ENCODE data around the gene MDFI. TPM values are rescaled to one million over a fixed set of nuclear protein-coding genes. Genes with fewer than 3 reads are reported as not detected.
A peak's percentile ranks its signal among the peaks of the same experiment; 100 is the strongest.

The MDFI gene
- total and polyA plus RNA-seq, 5 donors from 2014 or later = not detected

GRCh38 chr6:41684311-41685180, 46.3 kb downstream of the MDFI start:
- Mint-ChIP-seq H3K4me3 (no peak overlapping the region), H3K27me3 (no peaks in the 10 kb centered on the region), H3K27ac (no peak overlapping the region), H3K36me3 (peaks cover 3% of the 10 kb centered on the region), H3K9me3 (peaks cover 0 to 2% (median 0%) of the 10 kb centered on the region in 7 donors), H3K4me1 (peaks cover 0 to 17% (median 7%) of the 10 kb centered on the region in 4 donors)
- H3K27me3 ChIP-seq (ENCODE audit: control insufficient read depth, insufficient read depth, low read length) = no peaks in the 10 kb centered on the region
- ATAC-seq (ENCODE audit: low read depth in 2 of 2) = no peak
- H3K27ac ChIP-seq (ENCODE audit: insufficient read depth, low read length, poor library complexity, severe bottlenecking) = no peak overlapping the region
- H3K4me3 ChIP-seq (ENCODE audit: low read depth, low read length) = no peak overlapping the region
- peaks cover 6% of the 10 kb centered on the region for H3K36me3 ChIP-seq (ENCODE audit: control insufficient read depth, insufficient read depth, low read length)
- H3K4me1 ChIP-seq (ENCODE audit: control insufficient read depth, insufficient read depth, low read length, poor library complexity, severe bottlenecking) = peaks cover 20% of the 10 kb centered on the region
- no peaks in the 10 kb centered on the region for H3K9me3 ChIP-seq (ENCODE audit: control insufficient read depth in 2 of 2, low read length in 2 of 2)
- no peak for DNase-seq

DNA sequence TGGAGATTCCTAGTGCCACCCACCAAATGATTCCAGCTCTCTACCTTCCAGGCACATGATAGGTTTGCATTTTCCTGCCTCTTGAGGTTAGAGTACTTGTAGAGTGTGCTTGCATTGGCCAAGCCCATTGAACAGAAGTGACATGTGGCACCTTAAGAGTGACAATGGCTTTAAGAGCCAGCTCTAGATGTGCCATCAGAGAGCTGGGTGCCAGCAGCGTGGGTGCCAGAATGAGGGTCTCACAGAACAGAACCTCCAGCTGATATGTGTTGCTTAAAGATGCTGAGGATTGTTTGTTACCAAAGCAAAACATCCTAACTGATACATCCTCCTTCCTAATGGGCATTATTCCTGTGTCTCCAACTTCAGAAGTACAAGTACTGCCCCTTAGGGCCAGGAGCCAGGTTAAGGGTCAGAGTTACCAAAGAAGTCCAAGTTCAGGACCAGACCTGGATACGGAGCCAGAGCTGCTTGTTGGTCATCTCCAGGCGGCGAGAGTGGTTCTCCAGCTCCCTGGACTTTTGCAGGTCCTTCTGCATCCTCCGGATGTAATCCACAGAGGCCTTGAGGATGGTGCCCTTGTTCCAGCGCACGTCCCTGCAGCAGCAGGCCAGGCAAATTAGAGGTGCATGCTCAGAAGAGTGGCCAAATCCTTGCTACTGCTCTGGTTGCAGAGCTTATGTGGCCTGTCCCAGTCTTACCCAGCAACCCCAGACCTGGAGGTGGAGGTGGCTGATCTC, 47.5 kb downstream of the MDFI start:
- ATAC-seq (ENCODE audit: low read depth in 2 of 2) = no peak
- H3K27me3 Mint-ChIP-seq = no peaks in the 10 kb centered on the region
- peaks cover 20% of the 10 kb centered on the region for H3K4me1 ChIP-seq (ENCODE audit: control insufficient read depth, insufficient read depth, low read length, poor library complexity, severe bottlenecking)
- no peaks in the 10 kb centered on the region for H3K27me3 ChIP-seq (ENCODE audit: control insufficient read depth, insufficient read depth, low read length)
- H3K9me3 Mint-ChIP-seq = peaks cover 0 to under 1% (median 0%) of the 10 kb centered on the region in 7 donors
- no peak for DNase-seq
- peaks cover 0 to 17% (median 7%) of the 10 kb centered on the region in 4 donors for H3K4me1 Mint-ChIP-seq
- H3K9me3 ChIP-seq (ENCODE audit: control insufficient read depth in 2 of 2, low read length in 2 of 2) = no peaks in the 10 kb centered on the region
- no peak overlapping the region for H3K27ac Mint-ChIP-seq
- no peak overlapping the region for H3K27ac ChIP-seq (ENCODE audit: insufficient read depth, low read length, poor library complexity, severe bottlenecking)
- H3K4me3 Mint-ChIP-seq = no peak overlapping the region
- H3K36me3 ChIP-seq (ENCODE audit: control insufficient read depth, insufficient read depth, low read length) = peaks cover 8% of the 10 kb centered on the region
- H3K36me3 Mint-ChIP-seq = peaks cover 8% of the 10 kb centered on the region
- H3K4me3 ChIP-seq (ENCODE audit: low read depth, low read length) = no peak overlapping the region

DNA sequence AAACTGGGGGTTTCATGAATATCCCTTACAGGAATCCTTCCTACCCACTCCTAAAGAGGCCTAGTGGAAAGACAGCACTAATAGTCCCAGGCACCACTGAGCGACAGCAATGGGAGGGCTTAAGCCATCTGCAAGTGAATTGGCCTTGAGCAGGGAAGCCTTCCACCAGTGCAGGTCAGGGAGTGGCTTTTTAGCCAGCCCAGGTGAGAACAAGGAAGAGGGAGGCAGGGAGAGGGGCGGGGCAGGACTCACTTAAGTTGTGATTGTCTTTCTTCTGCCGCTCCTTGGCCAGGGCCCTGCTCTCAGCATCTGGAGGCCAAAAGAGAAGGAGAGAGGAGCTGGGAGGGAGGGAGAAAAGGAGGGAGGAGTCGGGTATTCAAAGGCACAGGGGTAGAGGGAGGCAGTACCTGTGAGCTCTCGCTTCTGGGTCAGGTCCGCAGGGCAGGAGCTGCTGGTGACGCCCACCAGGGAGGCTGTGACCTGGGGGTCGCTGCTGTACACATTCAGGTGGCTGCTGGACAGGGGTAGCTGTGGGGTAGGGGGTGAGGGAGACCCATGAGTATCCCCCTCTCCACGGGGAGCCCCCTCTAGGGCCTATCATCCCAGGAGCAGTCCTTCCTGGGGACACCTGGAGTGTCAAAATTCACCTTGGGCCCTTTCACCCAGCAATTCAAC, 49.4 kb downstream of the MDFI start:
- no peak overlapping the region for H3K4me3 Mint-ChIP-seq
- Histone ChIP-seq H3K9me3 (ENCODE audit: control insufficient read depth in 2 of 2, low read length in 2 of 2) (no peaks in the 10 kb centered on the region), H3K4me3 (ENCODE audit: low read depth, low read length) (no peak overlapping the region), H3K4me1 (ENCODE audit: control insufficient read depth, insufficient read depth, low read length, poor library complexity, severe bottlenecking) (peaks cover 13% of the 10 kb centered on the region), H3K36me3 (ENCODE audit: control insufficient read depth, insufficient read depth, low read length) (peaks cover 8% of the 10 kb centered on the region), H3K27me3 (ENCODE audit: control insufficient read depth, insufficient read depth, low read length) (no peaks in the 10 kb centered on the region), H3K27ac (ENCODE audit: insufficient read depth, low read length, poor library complexity, severe bottlenecking) (no peak overlapping the region)
- ATAC-seq (ENCODE audit: low read depth in 2 of 2) (no peak), DNase-seq (no peak)
- peaks cover 17% of the 10 kb centered on the region for H3K36me3 Mint-ChIP-seq
- H3K4me1 Mint-ChIP-seq = peaks cover 0 to 9% (median 4%) of the 10 kb centered on the region in 4 donors
- peak overlapping the region in 2 of 3 donors; percentile 72 to 81 for H3K27ac Mint-ChIP-seq
- no peaks in the 10 kb centered on the region for H3K9me3 Mint-ChIP-seq
- H3K27me3 Mint-ChIP-seq = no peaks in the 10 kb centered on the region

DNA sequence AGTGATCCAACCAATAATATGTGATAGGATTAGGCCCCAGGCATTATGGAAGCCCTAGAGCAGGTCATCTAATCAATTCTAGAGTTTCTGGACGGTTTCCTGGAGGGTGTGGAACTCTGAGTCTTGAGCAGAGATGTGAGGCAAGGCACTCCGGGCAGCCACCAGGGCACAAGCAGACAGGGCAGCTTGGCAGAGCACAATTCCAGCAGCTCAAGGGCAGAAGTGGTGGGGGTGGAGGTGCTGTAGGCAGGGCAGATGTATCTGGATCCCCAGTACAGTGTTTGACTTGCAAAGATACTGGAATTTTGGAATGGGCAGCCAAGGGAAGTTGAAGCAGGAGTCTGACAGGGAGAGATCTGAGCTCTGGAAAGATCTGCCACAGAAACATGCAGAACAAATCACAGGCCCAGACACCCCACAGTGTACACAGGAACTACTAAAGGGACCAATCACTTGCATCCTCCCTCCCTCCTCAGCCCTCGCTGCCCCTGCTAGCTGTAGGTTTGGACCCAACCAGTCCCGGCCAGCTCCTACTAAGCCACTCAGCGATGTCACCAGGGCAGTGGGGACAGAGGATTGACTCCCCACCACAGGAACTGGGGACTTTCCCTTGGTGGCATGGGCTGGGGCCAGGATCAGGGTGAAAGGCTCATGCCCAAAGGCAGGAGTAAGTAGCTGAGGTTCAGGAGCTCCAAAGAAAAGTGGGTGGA, 50.1 kb downstream of the MDFI start:
- peaks cover 5% of the 10 kb centered on the region for H3K4me1 ChIP-seq (ENCODE audit: control insufficient read depth, insufficient read depth, low read length, poor library complexity, severe bottlenecking)
- Mint-ChIP-seq H3K9me3 (no peaks in the 10 kb centered on the region), H3K27ac (peak overlapping the region; percentile 33 to 81 (median 72)), H3K36me3 (peaks cover 17% of the 10 kb centered on the region), H3K27me3 (no peaks in the 10 kb centered on the region), H3K4me3 (no peak overlapping the region), H3K4me1 (peaks cover 0 to 7% (median 2%) of the 10 kb centered on the region in 4 donors)
- no peaks in the 10 kb centered on the region for H3K9me3 ChIP-seq (ENCODE audit: control insufficient read depth in 2 of 2, low read length in 2 of 2)
- no peak overlapping the region for H3K27ac ChIP-seq (ENCODE audit: insufficient read depth, low read length, poor library complexity, severe bottlenecking)
- no peak for DNase-seq
- H3K4me3 ChIP-seq (ENCODE audit: low read depth, low read length) = no peak overlapping the region
- peaks cover 8% of the 10 kb centered on the region for H3K36me3 ChIP-seq (ENCODE audit: control insufficient read depth, insufficient read depth, low read length)
- no peaks in the 10 kb centered on the region for H3K27me3 ChIP-seq (ENCODE audit: control insufficient read depth, insufficient read depth, low read length)
- no peak for ATAC-seq (ENCODE audit: low read depth in 2 of 2)

DNA sequence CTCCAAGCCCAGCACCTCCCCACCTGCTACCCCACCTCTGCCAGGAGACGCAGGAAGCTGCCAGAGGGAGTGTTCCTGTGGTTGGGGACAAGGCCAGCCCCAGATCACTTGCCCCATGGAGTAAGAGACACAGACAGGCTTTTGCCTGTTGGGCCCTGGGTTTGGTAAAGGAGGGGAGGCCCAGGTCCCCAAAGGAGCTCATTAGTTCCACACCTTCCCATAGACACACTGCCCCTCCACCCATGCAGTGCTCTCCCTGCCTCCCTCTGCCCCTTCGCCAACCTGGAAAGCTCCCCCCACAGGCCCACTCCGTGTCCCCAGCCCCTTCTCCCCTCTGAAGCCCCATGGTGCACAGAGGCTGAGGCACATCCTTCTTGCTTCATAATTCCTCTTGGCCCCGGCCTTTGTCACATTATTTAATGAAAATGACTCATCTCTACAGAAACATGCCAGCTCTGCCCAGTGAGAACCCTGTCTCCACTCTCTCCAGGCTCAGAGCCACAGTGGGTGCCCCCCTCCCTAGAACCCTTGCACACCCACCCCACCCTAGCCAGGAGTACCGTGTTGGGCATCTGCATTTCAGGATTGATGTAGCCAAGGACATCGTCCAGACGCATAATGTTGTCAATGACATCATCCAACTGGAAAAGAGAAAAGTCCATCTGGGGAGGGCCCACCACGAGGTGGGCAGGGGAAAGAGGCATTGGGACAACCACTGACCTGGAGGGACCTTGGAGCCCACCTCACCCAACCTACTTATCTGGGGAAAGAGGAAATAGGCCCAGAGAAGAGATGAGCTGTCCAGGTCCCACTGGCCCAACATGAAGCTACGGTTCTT, 51.1 kb downstream of the MDFI start:
- Histone ChIP-seq H3K9me3 (ENCODE audit: control insufficient read depth in 2 of 2, low read length in 2 of 2) (no peaks in the 10 kb centered on the region), H3K27me3 (ENCODE audit: control insufficient read depth, insufficient read depth, low read length) (no peaks in the 10 kb centered on the region), H3K27ac (ENCODE audit: insufficient read depth, low read length, poor library complexity, severe bottlenecking) (no peak overlapping the region), H3K4me1 (ENCODE audit: control insufficient read depth, insufficient read depth, low read length, poor library complexity, severe bottlenecking) (no peaks in the 10 kb centered on the region), H3K4me3 (ENCODE audit: low read depth, low read length) (no peak overlapping the region), H3K36me3 (ENCODE audit: control insufficient read depth, insufficient read depth, low read length) (peaks cover 8% of the 10 kb centered on the region)
- no peaks in the 10 kb centered on the region for H3K9me3 Mint-ChIP-seq
- DNase-seq = no peak
- H3K36me3 Mint-ChIP-seq = peaks cover 17% of the 10 kb centered on the region
- H3K27me3 Mint-ChIP-seq = no peaks in the 10 kb centered on the region
- ATAC-seq (ENCODE audit: low read depth in 2 of 2) = no peak
- H3K4me1 Mint-ChIP-seq = peaks cover 0 to 5% (median 0%) of the 10 kb centered on the region in 4 donors
- peak overlapping the region in 1 of 3 donors; percentile 59 for H3K27ac Mint-ChIP-seq
- H3K4me3 Mint-ChIP-seq = no peak overlapping the region

DNA sequence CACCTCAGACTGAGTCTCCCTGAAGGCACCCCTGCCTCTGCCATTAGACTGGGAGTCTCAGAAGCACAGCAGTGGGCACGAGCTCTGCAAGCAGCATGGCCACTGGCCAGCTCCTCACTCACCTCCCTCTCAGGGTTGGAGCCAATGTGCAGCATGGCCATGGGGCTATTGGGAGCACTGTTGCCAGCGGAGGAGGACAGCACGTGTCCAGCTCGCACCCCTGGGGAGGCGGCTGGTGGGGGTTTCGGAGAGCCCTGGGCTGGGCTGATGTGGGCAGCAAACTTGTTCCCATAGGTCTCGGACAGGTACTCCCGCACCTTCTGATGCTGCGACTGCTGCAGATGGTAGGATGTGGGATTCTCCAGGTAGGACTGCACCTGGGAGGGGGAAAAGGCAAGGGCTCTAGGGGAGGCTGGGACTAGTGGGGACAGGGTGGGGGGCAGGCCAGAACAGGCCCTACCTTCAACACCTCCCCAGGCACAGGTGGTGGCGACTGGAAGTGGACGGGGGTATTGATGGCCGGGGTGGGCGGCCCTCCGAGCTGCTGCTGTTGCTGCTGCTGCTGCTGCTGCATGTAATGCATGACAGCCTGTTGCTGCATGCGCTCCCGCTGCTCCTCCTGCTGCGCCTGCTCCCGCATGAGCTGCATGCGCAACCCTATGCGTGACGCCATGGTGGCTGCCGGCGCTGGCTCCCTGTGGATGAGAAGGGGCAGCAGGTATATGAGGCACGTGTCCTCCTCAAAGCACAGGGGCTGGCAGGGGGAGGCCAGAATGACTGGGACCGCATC, 52.5 kb downstream of the MDFI start:
- H3K36me3 Mint-ChIP-seq = peaks cover 17% of the 10 kb centered on the region
- H3K27ac Mint-ChIP-seq = no peak overlapping the region
- no peak for DNase-seq
- no peaks in the 10 kb centered on the region for H3K27me3 Mint-ChIP-seq
- H3K4me3 Mint-ChIP-seq = no peak overlapping the region
- Histone ChIP-seq H3K36me3 (ENCODE audit: control insufficient read depth, insufficient read depth, low read length) (peaks cover 4% of the 10 kb centered on the region), H3K27ac (ENCODE audit: insufficient read depth, low read length, poor library complexity, severe bottlenecking) (no peak overlapping the region), H3K4me3 (ENCODE audit: low read depth, low read length) (no peak overlapping the region), H3K9me3 (ENCODE audit: control insufficient read depth in 2 of 2, low read length in 2 of 2) (no peaks in the 10 kb centered on the region), H3K27me3 (ENCODE audit: control insufficient read depth, insufficient read depth, low read length) (no peaks in the 10 kb centered on the region), H3K4me1 (ENCODE audit: control insufficient read depth, insufficient read depth, low read length, poor library complexity, severe bottlenecking) (no peaks in the 10 kb centered on the region)
- H3K9me3 Mint-ChIP-seq = no peaks in the 10 kb centered on the region
- peaks cover 0 to 5% (median 0%) of the 10 kb centered on the region in 4 donors for H3K4me1 Mint-ChIP-seq
- ATAC-seq (ENCODE audit: low read depth in 2 of 2) = no peak
